HG03565 (cell line): ENCODE measurements around the gene CACNA1H.
"Not testable (repeated sequence)": the region's sequence is repeated elsewhere in the genome, so short reads cannot be mapped to it uniquely, and the experiment has no call there.

ENCODE experiments used
- ATAC-seq: cut with Tn5 transposase; IDR thresholded peaks from one replicate; pipeline ENCODE4 v1.9.1; 2021; ENCODE audit warnings: mild to moderate bottlenecking, moderate library complexity; ENCODE audit not compliant: unreplicated experiment

CACNA1H gene

DNA sequence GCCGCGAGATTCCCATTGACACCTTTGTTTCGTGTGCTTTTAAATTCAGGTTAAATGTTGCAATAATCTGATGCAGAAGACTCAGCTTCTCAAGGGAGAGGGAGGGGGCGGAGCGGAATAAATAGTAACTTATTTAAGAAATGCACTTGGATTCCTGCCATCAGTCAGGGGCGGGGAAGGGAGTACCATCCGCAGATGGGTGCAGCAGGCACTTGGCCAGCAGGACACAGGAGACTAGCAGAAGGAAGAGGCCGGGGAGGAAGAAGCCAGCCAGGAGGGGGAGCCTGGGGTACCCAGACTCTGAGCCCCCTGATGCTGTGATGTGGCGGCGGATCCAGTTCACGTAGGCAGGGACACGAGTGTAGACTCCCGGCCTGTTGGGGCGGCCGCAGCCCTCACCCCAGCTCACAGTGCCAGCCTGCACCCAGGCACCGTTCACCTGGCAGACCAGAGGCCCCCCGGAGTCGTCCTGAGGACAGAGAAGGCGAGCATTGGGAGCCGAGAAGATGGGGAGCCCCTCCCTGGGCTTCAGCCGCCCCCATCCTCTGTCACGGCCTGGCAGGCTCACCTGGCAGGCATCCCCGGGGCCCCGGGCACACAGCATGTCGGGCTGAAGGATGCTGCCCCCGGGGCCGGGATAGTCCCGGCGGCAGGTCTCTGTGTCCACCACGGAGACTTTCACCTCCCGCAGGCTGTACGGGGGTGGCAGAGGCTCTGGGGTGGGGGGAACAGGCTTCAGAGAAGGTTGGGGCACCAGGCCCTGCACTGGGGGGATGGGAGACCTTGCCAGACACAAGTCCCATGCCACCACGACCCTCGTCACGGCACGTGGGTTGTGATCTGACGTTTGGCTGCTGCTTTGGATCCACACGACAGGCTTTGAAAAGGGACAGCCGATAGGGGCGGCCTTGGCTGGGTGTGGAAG is 69.0 kb downstream of the CACNA1H start:
- ATAC-seq: no peak

DNA sequence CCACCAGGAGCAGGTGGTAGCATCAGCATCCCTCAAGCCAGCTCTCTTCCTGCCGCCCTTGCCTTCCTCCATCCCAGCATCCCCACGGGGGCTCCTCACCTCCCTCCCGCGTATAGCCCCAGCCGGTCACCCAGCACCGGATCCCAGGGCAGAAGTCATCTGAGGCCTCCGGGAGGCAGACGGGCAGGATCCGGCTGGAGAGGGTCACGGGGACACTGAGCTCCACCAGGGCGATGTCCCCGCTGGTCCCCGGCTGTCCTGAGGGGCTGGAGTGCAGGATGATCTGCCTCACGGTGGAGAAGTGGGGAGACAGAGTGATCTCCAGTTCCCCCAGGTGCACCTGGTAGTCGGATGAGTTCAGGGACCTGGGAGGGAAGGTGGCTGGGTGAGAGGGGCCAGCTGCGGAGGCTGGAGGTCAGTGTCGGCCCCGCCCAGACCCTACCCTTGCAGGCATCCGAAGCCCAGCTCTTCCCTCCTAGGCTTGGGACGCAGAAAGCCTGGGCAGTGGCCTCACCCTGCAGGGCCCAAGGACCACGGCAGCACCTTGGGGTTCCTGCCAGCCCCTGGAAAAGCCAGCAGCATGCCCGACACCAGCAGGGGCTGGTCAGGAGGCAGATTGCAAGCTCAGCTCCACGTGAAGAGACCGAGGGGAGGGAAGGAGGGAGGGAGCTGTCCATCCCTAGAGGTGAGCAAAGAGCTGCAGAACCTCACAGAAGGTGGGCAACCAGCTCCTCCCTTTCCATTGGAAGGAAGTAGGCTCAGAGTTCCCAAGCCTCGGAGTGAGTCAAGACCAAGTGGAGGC is 69.8 kb downstream of the CACNA1H start:
- ATAC-seq: no peak

DNA sequence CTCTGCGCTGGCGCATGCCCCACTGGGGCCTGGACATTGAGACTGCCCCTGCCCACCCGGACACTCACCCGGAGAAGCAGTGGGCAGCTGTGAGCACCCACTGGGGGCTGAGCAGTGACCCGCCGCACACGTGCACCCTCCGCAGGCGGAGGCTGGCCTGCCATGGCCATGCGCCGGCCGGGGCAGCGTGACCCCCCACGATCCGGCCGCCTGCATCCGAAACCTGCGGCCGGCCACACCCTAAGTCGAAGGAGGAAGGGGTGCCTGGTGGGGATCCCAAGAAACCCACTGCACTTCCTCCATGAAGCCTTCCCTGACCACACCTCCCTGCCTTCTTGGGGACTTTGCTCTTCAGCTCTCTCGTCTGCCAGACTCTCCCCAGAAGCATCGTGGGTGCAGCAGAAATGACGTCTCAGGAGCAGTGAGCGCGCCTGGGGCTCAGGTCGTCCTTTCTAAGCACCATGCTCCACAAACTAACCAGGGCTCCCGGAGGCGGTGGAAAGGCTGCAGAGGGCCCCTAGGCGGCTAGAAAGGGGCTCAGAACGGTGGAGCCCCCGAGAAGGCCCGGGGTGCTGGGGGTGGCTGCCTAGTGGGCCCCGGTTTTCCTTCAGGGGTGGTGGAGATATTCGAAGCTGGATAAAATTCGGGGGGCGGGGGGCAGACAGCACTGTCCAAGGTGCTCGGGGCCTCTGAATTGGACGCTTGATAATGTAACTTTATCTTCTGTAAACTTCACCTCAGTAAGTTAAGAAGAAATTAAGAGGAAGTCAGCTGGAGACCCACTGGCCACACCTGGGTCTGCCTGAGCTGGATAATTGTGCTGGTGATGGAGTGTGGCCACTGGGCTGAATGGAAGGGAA is 70.7 kb downstream of the CACNA1H start:
- ATAC-seq: no peak

DNA sequence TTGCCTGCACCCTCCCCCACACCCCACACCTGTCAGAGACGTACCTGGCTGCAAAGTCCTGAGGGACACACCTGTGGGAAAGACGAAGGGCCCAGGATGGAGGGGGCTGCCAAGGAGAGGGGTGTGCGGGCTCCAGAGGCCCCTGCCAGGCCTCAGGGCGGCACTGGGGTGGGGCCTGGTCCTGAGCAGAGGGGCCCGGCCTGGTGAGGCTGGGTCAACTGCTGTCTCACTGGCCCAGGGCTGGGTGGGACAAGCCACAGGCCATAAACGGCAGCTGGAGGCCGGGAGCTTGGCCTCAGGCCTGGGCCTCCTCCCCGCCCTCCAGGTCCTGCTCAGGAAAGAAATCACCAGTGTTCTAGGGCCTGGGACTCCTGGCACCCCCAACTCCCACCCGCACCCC is 71.7 kb downstream of the CACNA1H start:
- no peak for ATAC-seq

DNA sequence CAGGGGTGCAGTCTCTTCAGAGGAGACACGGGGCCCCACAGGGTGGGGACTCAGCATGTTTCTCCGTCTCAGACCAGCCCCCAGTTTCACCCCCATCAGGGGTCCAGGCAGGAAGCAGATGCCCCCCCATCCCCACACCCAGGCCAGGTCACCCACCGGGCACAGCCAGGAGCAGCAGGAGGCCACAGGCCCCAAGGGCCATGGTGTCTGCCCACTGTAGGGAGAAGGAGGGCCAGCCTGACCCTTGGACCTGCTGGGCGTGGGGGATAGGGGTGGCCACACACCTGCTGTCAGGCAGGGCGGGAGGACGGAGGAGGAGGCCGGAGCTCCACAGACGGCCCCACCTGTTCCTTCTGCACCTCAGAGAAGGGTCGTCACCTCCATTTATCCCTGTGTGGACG is 72.1 kb downstream of the CACNA1H start, which contains the start of gene TPSG1:
Gene TPSG1 (minus strand): TSS at position 218 of the 401 bp plus-strand sequence. CDS start 16 bp downstream, at position 202.
- no peak for ATAC-seq

DNA sequence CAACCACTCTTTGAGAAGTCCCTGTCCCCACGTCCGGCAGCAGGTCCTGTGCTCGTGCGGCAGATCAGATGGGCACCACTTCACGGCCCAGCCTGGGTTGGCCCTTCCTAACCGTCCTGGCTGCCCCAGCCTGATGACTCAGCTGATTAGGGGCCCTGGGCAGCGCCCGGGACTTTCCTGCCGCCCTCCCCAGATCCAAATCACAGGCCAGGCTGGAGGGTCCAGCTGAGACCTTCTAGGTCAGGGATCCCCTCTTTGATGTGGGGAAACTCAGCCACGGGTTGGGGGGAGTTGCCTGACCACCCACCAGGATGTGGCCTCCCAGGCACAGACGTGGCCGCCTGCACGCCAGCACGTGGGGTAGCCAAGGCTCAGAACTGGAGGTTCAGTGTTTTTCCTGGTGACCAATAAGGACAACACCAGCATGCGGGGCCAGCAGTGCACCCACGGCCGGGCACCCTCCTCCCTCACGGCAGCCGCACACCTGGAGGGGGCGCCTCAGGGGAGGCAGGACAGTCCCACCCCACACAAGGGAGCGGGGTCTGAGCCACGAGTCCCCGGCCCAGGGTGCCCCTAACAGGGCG is 72.9 kb downstream of the CACNA1H start:
- not testable (repeated sequence) for ATAC-seq

DNA sequence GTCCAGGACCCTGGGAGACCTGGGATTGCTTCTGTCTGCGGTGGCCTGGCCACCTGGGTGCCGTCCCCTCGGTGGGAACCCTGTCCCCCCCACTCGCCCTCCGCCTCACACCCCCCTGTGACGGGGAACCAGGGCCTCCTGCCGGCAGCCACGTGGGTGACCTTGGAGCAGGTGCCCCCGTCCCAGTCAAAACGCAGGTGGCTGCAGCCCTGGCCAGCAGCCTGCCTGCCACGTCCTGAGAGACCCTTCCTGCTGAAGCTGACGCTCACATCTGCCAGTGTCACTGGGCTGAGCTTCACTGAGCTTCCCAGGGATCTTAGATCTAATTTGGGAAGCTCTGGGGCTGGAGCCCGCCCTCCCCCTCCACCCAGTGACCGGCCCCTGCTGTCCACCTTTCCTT is 73.8 kb downstream of the CACNA1H start:
- not testable (repeated sequence) for ATAC-seq

DNA sequence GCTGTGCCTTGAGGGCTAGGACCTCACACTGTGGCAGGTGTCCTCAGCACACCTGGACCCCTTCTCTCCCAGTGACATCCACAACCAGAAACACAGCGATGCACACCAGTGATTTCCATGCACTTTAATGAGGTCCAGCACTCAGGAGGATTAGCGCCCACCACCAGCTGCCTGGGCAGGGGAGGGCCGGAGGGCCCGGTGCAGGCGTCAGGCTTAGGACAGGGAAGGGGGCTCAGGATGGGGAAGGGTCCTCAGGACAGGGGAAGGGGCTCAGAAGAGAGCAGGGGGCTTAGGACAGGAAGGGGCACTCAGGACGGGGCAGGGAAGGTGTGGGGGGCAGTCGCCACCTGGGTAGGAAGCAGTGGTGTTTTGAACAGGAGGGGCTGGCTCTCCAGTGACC is 75.3 kb downstream of the CACNA1H start:
- not testable (repeated sequence) for ATAC-seq

DNA sequence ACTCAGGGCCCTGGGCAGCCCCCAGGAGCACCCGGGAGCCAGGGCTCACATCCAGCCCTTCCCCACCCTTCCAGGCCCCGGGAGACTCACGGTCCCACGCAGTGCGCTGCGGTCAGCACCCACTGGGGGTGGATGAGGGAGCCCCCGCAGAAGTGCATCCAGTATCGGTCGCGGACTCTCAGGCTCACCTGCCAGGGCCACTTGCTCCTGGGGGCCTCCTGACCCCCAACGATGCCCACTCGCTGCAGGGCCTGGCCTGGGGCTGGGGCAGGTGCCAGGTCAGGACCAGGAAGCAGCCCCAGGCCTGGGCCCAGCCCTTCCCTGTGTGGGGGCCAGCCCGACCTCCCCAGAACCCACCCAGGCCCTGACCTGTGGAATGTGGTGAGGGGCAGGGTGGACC is 76.6 kb downstream of the CACNA1H start:
- not testable (repeated sequence) for ATAC-seq

DNA sequence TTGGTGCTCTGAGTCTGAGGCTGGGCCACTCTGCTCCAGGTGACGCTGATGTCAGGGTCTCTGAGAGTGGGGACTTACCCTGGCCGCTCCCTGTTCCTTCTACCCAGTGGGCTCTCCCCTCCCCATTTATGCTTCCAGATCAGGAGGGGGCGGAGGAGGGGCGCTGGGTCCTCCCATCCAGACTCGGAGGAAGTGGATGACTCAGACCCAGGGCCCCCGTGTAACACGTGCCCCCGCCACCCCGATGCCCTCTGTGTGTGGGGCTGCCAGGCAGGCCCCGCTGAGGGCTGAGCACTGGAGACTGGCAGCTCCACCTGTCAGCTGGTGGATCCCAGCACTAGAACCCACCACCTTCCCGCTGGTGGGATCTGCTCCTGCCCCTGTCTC is 77.2 kb downstream of the CACNA1H start, which contains the start of gene TPSB2:
Gene TPSB2 (minus strand): TSS at position 101 of the 387 bp plus-strand sequence. CDS start 233 bp downstream, outside the sequence.
- ATAC-seq: not testable (repeated sequence)

DNA sequence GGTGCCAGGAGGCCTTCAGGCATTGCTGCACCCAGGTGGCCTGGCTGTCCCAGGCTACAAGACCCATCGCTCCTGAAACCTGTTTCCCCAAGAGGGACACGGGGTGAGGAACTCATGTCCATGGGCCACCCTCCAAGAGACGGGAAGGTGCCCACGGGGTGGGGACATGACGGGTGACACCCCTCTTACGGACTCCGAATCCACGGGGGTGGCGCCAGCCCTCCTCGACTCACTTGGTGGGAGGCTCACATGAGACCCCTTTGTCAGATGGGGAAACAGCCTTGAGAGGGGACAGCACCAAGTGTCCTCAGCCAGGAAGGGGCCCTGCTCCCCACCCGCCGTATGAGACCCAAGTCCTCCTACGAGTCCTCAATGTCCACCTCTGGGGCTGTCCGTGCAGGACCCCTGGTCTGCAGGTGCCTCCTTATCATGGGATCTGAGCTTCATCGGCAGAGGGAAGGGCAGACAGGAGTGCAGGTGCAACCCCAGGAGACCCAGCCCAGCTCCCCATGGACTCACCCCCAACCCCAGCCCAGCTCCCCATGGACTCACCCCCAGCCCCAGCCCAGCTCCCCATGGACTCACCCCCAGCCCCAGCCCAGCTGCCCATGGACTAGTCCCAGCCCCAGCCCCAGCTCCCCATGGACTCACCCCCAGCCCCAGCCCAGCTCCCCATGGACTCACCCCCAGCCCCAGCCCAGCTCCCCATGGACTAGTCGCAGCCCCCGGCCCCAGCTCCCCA is 77.7 kb downstream of the CACNA1H start:
- ATAC-seq: not testable (repeated sequence)

DNA sequence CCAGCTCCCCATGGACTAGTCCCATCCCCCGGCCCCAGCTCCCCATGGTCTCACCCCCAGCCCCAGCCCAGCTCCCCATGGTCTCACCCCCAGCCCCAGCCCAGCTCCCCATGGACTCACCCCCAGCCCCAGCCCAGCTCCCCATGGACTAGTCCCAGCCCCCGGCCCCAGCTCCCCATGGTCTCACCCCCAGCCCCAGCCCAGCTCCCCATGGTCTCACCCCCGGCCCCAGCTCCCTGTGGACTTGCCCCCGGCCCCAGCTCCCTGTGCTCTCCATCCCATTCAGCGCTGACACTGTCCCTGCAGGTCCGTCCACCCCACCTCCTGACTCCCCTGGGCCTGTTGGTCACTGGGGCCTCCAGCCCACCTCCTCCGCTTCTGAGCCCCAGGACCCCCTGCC is 78.4 kb downstream of the CACNA1H start:
- ATAC-seq: not testable (repeated sequence)

DNA sequence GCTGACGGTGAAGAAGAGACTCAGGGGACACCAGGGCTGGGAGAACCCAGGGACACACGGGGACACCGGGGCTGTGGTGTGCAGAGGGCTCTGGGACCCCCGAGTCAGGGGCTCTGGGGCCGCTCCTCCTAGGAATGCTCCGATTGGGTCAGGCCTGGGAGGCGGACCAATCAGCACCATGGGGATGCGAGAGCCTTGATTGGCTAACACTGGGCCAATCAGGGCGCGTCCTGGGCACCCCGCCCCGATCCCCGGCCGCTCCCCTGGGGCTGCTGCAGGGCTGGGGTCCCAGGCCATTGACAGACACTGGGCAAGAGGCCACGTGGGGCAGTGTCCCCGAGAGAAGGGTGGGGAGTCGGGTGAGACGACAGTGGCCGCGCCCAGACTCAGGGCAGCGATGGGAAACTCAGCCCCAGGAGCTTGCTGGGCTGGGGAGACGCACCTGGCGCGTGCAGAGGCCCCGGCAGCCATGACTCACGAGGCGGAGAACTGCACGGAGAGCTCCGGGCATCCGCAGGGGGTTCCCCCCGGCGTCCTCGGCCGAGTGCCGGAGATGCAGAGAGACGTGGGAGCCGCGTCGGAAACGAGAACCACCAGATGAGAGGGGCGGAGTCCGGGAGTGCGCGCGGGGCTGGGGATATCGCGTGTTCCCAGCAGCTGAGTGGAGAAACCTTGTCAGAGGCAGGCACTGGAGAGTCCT is 79.3 kb downstream of the CACNA1H start:
- not testable (repeated sequence) for ATAC-seq

DNA sequence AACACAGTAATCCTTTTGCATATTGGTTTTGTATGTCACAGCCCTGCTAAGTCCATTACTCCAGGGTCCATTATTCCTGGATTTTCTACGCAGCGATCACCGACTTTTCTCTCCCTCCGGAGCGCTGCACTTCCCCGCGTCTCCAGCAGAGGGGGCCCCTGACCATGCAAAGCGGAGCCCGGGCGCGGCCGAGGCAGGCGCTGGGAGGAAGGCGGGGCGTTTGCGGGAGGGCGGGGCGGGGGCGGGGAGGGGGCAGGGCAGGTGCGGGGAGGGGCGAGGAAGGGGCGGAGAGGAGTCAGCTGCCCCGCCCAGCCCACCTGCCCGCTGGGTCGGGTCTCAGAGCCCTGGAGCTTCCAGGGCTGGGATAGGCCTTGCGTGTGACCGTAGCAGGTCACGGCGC is 83.8 kb downstream of the CACNA1H start:
- not testable (repeated sequence) for ATAC-seq

DNA sequence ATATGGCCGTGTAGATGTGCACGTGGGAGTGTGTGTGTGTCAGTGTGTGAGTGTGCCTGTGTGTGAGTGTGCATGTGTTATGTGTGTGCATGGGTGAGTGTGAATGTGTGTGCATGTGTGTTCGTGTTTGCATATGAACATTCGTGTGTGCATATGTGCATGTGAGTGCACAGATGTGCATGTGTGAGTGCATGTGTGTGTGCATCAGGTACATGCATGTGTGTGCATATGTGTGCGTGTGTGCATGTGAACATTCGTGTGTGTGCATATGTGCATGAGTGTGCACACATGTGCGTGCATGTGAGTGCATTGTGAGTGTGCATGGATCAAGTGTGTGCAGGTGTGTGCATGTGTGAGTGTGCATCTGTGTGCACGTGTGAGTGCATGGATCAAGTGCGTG is 85.1 kb downstream of the CACNA1H start:
- ATAC-seq: no peak

DNA sequence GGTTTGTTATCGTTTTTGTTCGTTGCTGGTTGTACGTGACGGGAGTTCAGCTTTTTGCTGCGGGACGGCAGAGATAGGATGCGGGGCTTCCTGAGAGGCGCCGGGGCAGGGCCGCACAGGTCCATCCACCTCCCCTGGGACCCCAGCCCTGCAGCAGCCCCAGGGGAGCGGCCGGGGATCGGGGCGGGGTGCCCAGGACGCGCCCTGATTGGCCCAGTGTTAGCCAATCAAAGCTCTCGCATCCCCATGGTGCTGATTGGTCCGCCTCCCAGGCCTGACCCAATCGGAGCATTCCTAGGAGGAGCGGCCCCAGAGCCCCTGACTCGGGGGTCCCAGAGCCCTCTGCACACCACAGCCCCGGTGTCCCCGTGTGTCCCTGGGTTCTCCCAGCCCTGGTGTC is 86.0 kb downstream of the CACNA1H start:
- not testable (repeated sequence) for ATAC-seq

DNA sequence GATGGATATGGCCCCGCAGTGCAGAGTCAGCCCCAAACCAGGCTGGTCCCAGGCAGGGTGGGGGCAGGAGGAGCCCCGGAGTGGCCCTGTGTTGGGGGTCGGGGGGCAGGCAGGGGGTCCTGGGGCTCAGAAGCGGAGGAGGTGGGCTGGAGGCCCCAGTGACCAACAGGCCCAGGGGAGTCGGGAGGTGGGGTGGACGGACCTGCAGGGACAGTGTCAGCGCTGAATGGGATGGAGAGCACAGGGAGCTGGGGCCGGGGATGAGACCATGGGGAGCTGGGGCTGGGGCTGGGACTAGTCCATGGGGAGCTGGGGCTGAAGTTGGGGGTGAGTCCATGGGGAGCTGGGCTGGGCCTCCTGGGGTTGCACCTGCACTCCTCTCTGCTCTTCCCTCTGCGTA is 86.7 kb downstream of the CACNA1H start:
- ATAC-seq: not testable (repeated sequence)

DNA sequence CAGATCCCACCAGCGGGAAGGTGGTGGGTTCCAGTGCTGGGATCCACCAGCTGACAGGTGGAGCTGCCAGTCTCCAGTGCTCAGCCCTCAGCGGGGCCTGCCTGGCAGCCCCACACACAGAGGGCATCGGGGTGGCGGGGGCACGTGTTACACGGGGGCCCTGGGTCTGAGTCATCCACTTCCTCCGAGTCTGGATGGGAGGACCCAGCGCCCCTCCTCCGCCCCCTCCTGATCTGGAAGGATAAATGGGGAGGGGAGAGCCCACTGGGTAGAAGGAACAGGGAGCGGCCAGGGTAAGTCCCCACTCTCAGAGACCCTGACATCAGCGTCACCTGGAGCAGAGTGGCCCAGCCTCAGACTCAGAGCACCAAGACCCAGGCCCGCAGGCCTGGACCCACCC is 87.5 kb downstream of the CACNA1H start, which contains the start of gene TPSAB1:
Gene TPSAB1 (plus strand): TSS at position 270 of the 400 bp plus-strand sequence. CDS start 234 bp downstream, outside the sequence.
- not testable (repeated sequence) for ATAC-seq

DNA sequence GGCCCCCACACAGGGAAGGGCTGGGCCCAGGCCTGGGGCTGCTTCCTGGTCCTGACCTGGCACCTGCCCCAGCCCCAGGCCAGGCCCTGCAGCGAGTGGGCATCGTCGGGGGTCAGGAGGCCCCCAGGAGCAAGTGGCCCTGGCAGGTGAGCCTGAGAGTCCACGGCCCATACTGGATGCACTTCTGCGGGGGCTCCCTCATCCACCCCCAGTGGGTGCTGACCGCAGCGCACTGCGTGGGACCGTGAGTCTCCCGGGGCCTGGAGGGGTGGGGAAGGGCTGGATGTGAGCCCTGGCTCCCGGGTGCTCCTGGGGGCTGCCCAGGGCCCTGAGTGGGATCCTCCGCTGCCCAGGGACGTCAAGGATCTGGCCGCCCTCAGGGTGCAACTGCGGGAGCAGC is 88.2 kb downstream of the CACNA1H start:
- not testable (repeated sequence) for ATAC-seq
